Nephron (organoid): ENCODE measurements around the gene FOXL1.

Experiments
- H3K27ac Mint-ChIP-seq, 3 experiments: 2 replicates each; pipeline ENCODE4 v1.8.0; 2020; ENCODE audit warnings: mixed read lengths in 3 of 3, mild to moderate bottlenecking in 2 of 3, moderate library complexity in 1 of 3
- H3K27me3 Mint-ChIP-seq: 2 replicates; pipeline ENCODE4 v1.8.0; 2021; ENCODE audit warnings: low read depth, mild to moderate bottlenecking, moderate library complexity, mixed read lengths
- H3K36me3 Mint-ChIP-seq: 2 replicates; pipeline ENCODE4 v1.8.0; 2020; ENCODE audit warnings: low read depth, mixed read lengths
- H3K4me1 Mint-ChIP-seq: 2 replicates; pipeline ENCODE4 v1.8.0; 2020; ENCODE audit warnings: mixed read lengths
- H3K4me3 Mint-ChIP-seq, 3 experiments: 2 replicates each; pipeline ENCODE4 v1.8.0; 2020; ENCODE audit warnings: mild to moderate bottlenecking in 3 of 3, mixed read lengths in 3 of 3, moderate library complexity in 2 of 3
- H3K9me3 Mint-ChIP-seq: 2 replicates; pipeline ENCODE4 v1.8.0; 2020; ENCODE audit warnings: mixed read lengths
- TF ChIP-seq, protein P1 (sequence below), 3 experiments: fragments of 200-600 bp; sonication (generic); IDR thresholded peaks; one replicate each; pipeline ENCODE4 v1.5.0; 2021; ENCODE audit warnings: antibody characterized with exemption in 3 of 3; ENCODE audit not compliant: unreplicated experiment in 3 of 3

Gene FOXL1

DNA sequence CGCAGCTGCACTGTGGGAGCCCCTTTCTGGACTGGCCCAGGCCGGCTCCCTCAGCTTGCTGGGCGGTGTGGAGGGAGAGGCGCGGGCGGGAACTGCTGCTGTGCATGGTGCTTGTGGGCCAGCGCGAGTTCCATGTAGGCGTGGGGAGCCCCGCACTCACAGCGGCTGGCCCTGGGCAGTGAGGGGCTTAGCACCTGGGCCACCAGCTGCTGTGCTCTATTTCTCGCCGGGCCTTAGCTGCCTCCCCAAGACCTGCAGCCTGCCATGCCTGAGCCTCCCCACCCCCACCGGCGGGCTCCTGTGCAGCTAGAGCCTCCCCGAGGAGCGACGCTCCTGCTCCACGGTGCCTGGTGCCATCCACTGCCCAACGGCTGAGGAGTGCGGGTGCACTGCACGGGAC lies 25.0 kb upstream of the FOXL1 start:
- Mint-ChIP-seq H3K4me1 (peaks cover 7% of the 10 kb centered on the region), H3K36me3 (peaks cover under 1% of the 10 kb centered on the region), H3K9me3 (peaks cover 3% of the 10 kb centered on the region), H3K27ac (no peak overlapping the region), H3K4me3 (peak overlapping the region in 2 of 3 experiments; percentile 85 to 87), H3K27me3 (peaks cover 48% of the 10 kb centered on the region)
- TF ChIP-seq, protein P1, sequence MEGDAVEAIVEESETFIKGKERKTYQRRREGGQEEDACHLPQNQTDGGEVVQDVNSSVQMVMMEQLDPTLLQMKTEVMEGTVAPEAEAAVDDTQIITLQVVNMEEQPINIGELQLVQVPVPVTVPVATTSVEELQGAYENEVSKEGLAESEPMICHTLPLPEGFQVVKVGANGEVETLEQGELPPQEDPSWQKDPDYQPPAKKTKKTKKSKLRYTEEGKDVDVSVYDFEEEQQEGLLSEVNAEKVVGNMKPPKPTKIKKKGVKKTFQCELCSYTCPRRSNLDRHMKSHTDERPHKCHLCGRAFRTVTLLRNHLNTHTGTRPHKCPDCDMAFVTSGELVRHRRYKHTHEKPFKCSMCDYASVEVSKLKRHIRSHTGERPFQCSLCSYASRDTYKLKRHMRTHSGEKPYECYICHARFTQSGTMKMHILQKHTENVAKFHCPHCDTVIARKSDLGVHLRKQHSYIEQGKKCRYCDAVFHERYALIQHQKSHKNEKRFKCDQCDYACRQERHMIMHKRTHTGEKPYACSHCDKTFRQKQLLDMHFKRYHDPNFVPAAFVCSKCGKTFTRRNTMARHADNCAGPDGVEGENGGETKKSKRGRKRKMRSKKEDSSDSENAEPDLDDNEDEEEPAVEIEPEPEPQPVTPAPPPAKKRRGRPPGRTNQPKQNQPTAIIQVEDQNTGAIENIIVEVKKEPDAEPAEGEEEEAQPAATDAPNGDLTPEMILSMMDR (IDR thresholded peaks at IDR 0.05; ENCODE audit: unreplicated experiment in 3 of 3): no peak

DNA sequence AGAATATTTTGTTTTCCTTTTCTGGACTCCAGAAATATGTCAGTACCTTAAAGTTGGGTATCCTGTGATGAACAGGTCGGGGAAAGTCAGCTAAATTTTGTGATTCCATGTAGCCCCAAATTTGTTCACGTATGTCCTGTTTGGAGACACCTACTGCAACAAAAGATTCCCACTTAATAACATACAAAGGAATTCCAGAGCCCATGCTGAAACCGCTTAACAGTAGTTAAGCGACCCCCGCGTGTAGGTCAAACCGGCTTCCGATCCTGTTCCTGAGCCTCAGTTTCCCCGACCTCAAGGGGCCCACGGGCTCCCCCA lies 23.8 kb upstream of the FOXL1 start:
- TF ChIP-seq, protein P1 (IDR thresholded peaks at IDR 0.05; ENCODE audit: unreplicated experiment in 3 of 3): no peak
- peaks cover 3% of the 10 kb centered on the region for H3K9me3 Mint-ChIP-seq
- H3K4me1 Mint-ChIP-seq: peaks cover 7% of the 10 kb centered on the region
- H3K27me3 Mint-ChIP-seq: peaks cover 49% of the 10 kb centered on the region
- no peaks in the 10 kb centered on the region for H3K36me3 Mint-ChIP-seq
- H3K27ac Mint-ChIP-seq: peak overlapping the region in 2 of 3 experiments; percentile 44 to 82
- peak overlapping the region; percentile 83 to 87 (median 85) for H3K4me3 Mint-ChIP-seq

DNA sequence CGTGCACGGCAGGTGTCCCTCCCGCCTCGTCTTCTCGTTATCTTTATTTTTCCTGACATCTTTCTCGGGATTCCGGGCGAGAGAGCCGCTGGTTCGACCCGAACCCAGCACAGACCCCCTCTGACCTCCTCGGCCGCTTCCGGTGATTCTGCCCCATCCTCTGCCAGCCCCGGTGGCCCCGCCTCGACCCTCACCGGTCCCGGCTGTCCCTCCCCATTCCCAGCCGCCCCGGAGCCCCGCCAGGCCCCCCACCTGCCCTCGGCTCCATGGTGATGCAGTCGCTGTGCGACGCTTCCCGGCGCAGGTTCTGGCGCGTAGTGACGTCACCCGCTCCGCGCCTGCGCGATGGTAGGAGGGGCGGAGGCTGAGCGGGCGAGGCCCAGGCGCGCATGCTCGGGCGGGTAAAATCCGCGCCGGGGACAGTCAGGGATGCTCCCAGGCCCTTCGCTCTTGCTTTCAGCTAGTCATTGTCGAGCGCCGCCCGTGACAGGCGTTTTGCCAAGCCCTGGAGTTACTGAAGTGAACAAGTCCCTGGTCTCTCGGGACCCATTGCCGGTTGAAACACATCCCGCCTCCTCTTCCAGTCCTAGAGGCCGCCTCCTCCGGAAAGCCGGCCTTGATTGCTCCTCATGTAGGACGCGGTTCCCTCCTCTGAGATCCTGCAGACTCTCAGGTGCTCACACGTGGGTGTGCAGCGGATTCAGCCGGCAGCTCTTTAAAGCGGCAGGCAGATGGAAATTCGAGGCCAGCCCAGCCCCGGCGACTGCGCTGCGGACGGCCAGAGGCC lies 23.2 kb upstream of the FOXL1 start, which contains the start of gene MTHFSD:
TSS of gene MTHFSD (minus strand) at position 319 of the 787 bp plus-strand sequence. CDS start at position 268, 51 bp downstream.
- Mint-ChIP-seq H3K4me3 (peak within 1 kb of the TSS; percentile 83 to 87 (median 85)), H3K27me3 (peaks cover 48% of the 10 kb centered on the region), H3K9me3 (peaks cover 3% of the 10 kb centered on the region), H3K27ac (peak within 1 kb of the TSS in 2 of 3 experiments; percentile 44 to 82), H3K36me3 (no peaks in the 10 kb centered on the region), H3K4me1 (peaks cover 7% of the 10 kb centered on the region)
- TF ChIP-seq, protein P1 (IDR thresholded peaks at IDR 0.05; ENCODE audit: unreplicated experiment in 3 of 3): no peak

DNA sequence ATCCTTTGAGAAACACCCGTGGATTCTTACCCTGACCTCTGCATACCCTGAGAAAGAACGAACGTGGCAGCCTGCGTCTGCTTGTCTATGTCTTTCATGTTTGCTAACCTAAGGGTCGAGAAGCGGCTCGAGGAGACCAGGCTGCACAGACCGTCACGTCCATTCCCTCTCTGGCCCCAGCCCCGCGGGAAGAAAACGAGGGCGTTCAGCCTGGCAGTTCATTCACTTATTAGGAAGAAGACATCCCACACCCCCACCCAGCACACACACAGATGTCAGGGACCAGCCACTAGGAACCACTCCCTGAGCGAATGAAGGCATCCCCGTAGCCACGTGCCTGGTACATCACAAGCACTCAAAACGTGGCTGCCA lies 22.7 kb upstream of the FOXL1 start:
- Mint-ChIP-seq H3K9me3 (peaks cover 3% of the 10 kb centered on the region), H3K27me3 (peaks cover 44% of the 10 kb centered on the region), H3K4me3 (peak overlapping the region; percentile 83 to 87 (median 85)), H3K4me1 (peaks cover 7% of the 10 kb centered on the region), H3K36me3 (no peaks in the 10 kb centered on the region), H3K27ac (peak overlapping the region in 1 of 3 experiments; percentile 44)
- TF ChIP-seq, protein P1 (IDR thresholded peaks at IDR 0.05; ENCODE audit: unreplicated experiment in 3 of 3): no peak

DNA sequence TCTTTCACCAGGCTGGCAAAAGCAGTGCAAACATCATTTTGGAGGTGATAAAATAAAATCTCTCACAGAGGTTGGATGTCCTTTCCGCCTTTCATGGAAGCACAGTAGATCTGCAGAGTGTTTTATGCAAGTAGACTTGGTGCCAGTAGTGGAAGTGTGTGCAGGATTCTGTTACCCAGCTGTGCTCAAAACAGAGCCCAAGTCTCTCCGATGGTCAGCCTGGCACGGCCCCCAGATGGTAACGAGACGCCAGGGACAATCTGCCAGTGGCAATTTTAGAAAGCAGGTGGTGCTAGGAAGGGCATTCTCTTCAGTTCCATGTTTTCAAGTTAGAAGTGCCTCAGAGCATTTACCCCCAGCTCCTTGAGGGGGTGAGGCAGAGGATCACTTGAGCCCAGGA lies 21.8 kb upstream of the FOXL1 start:
- Mint-ChIP-seq H3K9me3 (peaks cover 3% of the 10 kb centered on the region), H3K36me3 (no peaks in the 10 kb centered on the region), H3K4me1 (peaks cover 7% of the 10 kb centered on the region), H3K4me3 (peak overlapping the region; percentile 13 to 83 (median 73)), H3K27ac (peak overlapping the region in 1 of 3 experiments; percentile 37), H3K27me3 (peaks cover 46% of the 10 kb centered on the region)
- TF ChIP-seq, protein P1 (IDR thresholded peaks at IDR 0.05; ENCODE audit: unreplicated experiment in 3 of 3): no peak

DNA sequence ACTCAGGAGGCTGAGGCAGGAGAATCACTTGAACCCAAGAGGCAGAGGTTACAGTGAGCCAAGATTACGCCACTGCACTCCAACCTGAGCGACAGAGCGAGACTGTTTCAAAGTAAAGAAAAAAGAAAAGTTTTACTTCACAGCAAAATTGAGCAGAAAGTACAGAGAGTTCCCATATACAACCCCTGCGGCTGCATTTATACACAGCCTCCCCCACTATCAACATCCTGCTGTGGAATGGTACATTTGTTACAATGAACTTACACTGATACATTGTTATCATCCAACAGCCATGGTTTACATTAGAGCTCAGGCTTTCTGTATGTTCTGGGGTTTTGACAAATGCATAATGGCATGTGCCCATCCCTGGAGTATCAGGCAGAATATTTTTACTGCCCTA lies 20.8 kb upstream of the FOXL1 start:
- H3K4me1 Mint-ChIP-seq: peaks cover 2% of the 10 kb centered on the region
- H3K27ac Mint-ChIP-seq: no peak overlapping the region
- TF ChIP-seq, protein P1 (IDR thresholded peaks at IDR 0.05; ENCODE audit: unreplicated experiment in 3 of 3): no peak
- peaks cover 42% of the 10 kb centered on the region for H3K27me3 Mint-ChIP-seq
- H3K9me3 Mint-ChIP-seq: peaks cover 3% of the 10 kb centered on the region
- H3K4me3 Mint-ChIP-seq: peak overlapping the region in 1 of 3 experiments; percentile 8
- H3K36me3 Mint-ChIP-seq: no peaks in the 10 kb centered on the region
